NB4 (cell line): ENCODE measurements around the gene TADA3.
A peak's percentile ranks its signal among the peaks of the same experiment; 100 is the strongest.

Source experiments
- DNase-seq: peaks from one replicate; pipeline ENCODE4 v3.0.0; 2010; ENCODE audit warnings: low read depth
- H3K4me3 ChIP-seq: one replicate; pipeline ENCODE4 v1.5.1; 2011; ENCODE audit warnings: mild to moderate bottlenecking, low read depth, low read length, moderate library complexity
- CTCF ChIP-seq: IDR thresholded peaks from one replicate; pipeline ENCODE4 v1.5.1; 2012; ENCODE audit warnings: low read depth, low read length
- MAX ChIP-seq: IDR thresholded peaks from 2 replicates; pipeline ENCODE4 v1.6.1; 2011; ENCODE audit warnings: low read depth, low read length
- MYC ChIP-seq: IDR thresholded peaks from 2 replicates; pipeline ENCODE4 v1.6.1; 2011; ENCODE audit warnings: low read depth, low read length
- POLR2A ChIP-seq: IDR thresholded peaks from 2 replicates; pipeline ENCODE4 v1.6.1; 2011; ENCODE audit warnings: mild to moderate bottlenecking; ENCODE audit not compliant: insufficient read length; ENCODE audit errors: extremely low read depth

TADA3 gene

GRCh38 chr3:9781551-9781950 is 10.7 kb downstream of the TADA3 start:
- DNase-seq, result peak; percentile 44
- no peak overlapping the region for H3K4me3 ChIP-seq
- TF ChIP-seq POLR2A (no peak), CTCF (no peak), MAX (no peak), MYC (no peak)

DNA sequence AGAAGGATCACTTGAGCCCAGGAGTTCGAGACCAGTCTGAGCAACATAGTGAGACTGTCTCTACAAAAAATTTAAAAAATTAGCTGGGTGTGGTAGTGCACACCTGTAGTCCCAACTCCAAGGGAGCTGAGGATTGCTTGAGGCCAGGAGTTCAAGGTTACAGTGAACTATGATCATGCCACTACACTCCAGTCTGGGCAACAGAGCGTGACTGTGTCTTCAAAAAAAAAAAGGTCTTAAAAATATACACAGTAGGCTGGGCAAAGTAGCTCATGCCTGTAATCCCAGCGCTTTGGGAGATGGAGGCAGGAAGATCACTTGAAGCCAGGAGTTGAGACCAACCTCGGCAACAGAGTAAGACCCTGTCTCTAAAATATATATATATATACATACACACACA is 11.4 kb downstream of the TADA3 start:
- TF ChIP-seq CTCF (no peak), POLR2A (no peak), MAX (no peak), MYC (no peak)
- no peak for DNase-seq
- peak overlapping the region; percentile 33 for H3K4me3 ChIP-seq

GRCh38 chr3:9780458-9780812 is 11.8 kb downstream of the TADA3 start:
- no peak for DNase-seq
- H3K4me3 ChIP-seq, result peak overlapping the region; percentile 33
- TF ChIP-seq MAX (0 out of 2 replicates have a peak, but pooled peaks have one; percentile 3), CTCF (no peak), POLR2A (no peak), MYC (no peak)

DNA sequence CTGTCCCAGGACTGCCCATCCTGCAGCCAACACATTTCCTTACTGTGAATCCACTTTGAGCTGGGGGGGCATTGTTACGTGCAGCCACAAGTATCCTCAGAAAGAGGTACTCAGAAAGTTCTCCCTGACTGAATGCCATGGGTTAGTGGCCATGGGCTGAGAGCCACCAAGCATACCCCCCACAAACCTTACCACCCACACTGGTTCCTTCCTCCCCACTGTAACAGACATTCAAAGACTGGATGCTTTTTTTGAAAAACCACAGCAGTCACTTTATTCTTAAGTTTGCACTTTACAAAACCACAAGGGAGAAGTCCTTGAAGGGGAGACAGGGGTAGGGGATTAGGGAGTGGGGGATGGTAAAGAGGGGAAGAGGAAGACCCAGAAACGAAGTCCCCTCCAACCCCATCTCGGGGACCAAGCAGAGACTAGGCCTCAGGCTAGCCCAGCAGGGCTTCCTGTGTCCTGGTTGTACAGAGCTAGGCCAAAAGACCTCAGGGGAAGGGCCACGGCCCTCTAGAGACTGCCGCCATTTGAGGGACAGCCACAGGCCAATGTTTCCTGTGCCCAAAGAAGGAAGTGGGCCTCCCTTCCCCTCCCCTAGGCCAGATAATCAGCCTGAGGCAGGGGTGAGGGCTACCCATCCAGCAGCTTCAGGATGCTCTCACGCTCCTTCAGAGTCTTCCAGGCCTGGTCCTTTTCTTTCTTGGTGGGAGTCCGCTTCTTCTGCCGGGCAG is 12.4 kb downstream of the TADA3 start:
- TF ChIP-seq POLR2A, result peak; percentile 22
- 0 out of 2 replicates have a peak, but pooled peaks have one; percentile 3 for TF ChIP-seq MAX
- no peak for TF ChIP-seq CTCF
- no peak overlapping the region for H3K4me3 ChIP-seq
- DNase-seq, result peak; percentile 99

DNA sequence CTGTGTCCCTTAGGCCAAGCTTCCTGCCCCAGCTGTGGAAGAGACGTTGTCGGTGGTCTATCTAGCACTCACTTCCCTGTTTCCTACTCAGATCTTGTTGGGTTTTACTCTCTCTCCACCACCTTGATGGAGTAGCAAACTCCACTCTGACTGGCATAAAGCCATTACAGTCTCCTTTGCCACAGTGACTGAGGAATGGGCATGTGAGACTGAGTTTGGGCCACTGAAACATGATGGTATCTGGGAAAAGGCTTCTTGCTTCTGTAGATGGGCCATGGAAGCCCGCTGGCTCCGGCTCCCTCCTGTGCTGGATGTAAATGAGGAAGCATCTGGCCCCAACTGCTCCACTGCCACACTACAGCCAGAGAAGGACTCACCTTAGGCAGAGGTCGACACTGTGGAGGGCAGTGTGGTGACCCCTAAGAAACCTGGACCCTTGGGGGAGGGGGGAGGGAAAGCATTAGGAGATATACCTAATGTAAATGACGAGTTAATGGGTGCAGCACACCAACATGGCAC is 13.1 kb downstream of the TADA3 start:
- H3K4me3 ChIP-seq, result no peak overlapping the region
- DNase-seq, result peak; percentile 65
- no peak for TF ChIP-seq MAX
- TF ChIP-seq MYC, result no peak
- TF ChIP-seq POLR2A, result no peak
- no peak for TF ChIP-seq CTCF
